Measurements from ENCODE around the gene RGS9.
"Not testable (repeated sequence)": the region's sequence is repeated elsewhere in the genome, so short reads cannot be mapped to it uniquely, and the experiment has no call there.

Gene RGS9

DNA sequence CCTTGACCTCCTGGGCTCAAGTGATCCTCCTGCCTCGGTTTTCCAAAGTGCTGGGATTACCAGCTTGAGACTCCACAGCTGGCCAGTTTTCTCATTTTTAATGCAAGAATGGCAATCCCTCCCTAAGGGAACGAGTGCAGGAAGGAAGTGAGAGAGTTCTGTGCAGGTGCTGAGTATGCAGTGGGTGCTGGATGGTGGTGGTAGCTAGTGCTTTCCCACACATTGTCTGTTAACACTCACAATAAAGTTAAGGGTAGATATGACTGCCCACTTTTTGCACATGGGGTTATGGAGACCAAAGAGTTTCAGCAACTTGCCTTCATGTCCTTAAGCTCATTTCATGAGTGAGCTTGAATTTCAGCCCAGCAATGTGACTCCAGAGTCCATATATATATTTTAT lies 18.5 kb downstream of the RGS9 start:
- no peak for DNase-seq (ENCODE audit: low read depth in 3 of 3, low spot score in 1 of 3)

GRCh38 chr17:65156185-65156834 lies 19.1 kb downstream of the RGS9 start:
- no peak for DNase-seq (ENCODE audit: low read depth in 3 of 3, low spot score in 1 of 3)

DNA sequence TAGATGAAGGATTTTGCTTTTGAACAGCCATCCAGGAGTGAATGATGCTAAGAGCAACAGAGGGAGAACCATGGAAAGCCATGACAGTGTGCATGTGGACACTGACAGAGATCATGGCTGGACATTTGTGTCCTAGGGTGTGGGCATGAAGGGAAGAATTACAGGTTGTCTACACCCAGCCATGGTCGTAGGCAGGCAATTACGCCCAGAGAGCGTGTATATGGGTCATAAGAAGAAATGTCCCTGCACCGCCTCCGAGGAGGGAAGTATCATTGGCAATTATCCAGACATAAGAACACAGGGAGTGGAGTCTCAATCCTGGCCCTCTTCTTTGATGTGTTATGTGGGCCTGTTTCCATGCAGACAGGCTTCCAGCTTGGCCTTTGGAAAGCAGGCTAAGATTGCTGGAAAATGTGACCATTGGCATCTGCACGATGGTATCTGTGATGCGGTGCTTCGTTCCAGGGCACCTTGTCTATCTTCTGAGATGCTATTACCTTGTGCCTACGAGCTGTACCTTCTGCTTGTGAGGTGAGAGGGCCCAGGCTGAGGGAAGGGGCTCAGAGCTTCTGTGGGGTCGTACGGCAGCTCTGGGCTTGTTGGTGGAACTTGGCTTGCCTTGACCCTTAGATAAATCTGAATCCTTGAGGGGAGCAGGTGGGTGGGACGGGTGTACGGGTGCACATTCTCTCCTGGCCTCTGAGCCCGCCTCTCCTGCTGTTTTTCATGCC lies 19.8 kb downstream of the RGS9 start:
- DNase-seq (ENCODE audit: low read depth in 3 of 3, low spot score in 1 of 3), result no peak

- DNase-seq (ENCODE audit: low read depth in 3 of 3, low spot score in 1 of 3), result no peak
Measured at GRCh38 chr17:65158041-65158440, 20.9 kb downstream of the RGS9 start.

DNA sequence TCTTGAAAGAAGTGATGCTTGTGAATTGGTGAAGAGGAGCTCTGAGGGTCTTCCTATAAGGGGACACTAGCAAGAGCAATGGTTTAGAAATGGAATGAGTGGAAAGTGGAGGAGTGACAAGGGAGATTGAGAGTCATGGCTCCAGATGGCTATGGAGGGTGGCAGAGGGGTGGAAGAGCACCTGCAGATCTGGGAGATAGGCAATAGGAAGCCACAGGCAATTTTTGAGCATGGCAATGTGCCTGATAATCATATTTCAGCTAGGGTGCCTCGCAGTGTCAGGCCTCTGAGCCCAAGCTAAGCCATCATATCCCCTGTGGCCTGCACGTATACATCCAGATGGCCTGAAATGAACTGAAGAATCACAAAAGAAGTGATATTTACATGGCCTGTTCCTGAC lies 21.5 kb downstream of the RGS9 start:
- no peak for DNase-seq (ENCODE audit: low read depth in 3 of 3, low spot score in 1 of 3)

GRCh38 chr17:65160516-65160915 lies 23.3 kb downstream of the RGS9 start:
- DNase-seq (ENCODE audit: low read depth in 3 of 3, low spot score in 1 of 3), result no peak

GRCh38 chr17:65163990-65164495 lies 26.9 kb downstream of the RGS9 start:
- no peak for DNase-seq (ENCODE audit: low read depth in 3 of 3, low spot score in 1 of 3)

- no peak for DNase-seq (ENCODE audit: low read depth in 3 of 3, low spot score in 1 of 3)
Measured at GRCh38 chr17:65166787-65167186, 29.6 kb downstream of the RGS9 start.

GRCh38 chr17:65167566-65167965 lies 30.4 kb downstream of the RGS9 start:
- DNase-seq (ENCODE audit: low read depth in 3 of 3, low spot score in 1 of 3), result no peak

- no peak for DNase-seq (ENCODE audit: low read depth in 3 of 3, low spot score in 1 of 3)
Measured at GRCh38 chr17:65169691-65170090, 32.5 kb downstream of the RGS9 start.

GRCh38 chr17:65170839-65171238 lies 33.7 kb downstream of the RGS9 start:
- no peak for DNase-seq (ENCODE audit: low read depth in 3 of 3, low spot score in 1 of 3)

- DNase-seq (ENCODE audit: low read depth in 3 of 3, low spot score in 1 of 3), result no peak
Measured at GRCh38 chr17:65171752-65172151, 34.6 kb downstream of the RGS9 start.

DNA sequence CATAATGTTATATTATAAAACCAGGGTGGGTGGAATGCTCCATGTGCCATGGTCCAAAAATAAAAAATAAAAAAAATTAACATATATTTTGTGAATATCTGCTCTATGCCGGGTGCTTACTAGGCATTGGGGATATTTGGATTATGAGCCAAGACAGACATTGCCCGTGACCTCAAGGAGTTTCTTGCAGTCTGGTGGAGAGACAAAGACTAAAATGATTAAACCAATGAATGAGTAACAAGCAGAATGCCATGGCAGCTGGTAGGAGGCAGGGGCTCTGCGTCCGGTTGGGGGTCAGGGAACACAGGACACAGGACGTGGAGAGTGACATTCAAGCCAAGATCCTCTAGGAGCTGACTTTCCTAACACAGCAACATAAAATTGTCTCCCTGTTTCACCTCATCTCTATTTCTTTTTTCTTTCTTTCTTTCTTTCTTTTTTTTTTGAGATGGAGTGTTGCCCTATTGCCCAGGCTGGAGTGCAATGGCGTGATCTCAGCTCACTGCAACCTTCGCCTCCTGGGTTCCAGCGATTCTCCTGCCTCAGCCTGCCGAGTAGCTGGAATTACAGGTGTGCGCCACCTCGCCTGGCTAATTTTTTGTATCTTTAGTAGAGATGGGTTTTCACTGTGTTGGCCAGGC lies 35.4 kb downstream of the RGS9 start:
- DNase-seq (ENCODE audit: low read depth in 3 of 3, low spot score in 1 of 3), result no peak

DNA sequence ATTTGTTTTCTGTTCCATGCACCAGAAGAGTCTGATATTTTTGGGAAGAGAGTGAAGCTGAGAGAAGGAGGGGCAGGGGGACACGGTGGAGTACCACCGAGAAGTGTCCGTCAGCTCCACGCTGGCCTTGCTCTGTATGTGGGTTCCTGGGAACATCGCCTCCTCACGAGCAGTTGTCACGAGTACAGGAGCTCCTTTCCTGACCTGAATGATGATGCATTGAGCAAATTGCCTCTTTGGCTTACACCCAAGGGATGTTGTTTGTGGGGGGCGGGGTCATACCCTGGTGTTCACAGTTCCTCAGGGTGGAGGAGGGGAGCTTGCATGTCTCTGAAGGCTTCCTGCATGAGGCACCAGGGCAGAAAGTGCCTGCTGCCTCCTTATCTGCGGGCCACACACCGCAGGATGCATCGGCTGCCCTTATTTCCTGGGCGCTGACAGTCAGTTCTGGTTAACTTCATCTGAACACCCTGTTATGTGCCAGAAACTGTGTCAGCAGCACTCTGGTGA lies 36.2 kb downstream of the RGS9 start:
- peak; percentile 10 to 50 (median 37) for DNase-seq (ENCODE audit: low read depth in 3 of 3, low spot score in 1 of 3)

DNA sequence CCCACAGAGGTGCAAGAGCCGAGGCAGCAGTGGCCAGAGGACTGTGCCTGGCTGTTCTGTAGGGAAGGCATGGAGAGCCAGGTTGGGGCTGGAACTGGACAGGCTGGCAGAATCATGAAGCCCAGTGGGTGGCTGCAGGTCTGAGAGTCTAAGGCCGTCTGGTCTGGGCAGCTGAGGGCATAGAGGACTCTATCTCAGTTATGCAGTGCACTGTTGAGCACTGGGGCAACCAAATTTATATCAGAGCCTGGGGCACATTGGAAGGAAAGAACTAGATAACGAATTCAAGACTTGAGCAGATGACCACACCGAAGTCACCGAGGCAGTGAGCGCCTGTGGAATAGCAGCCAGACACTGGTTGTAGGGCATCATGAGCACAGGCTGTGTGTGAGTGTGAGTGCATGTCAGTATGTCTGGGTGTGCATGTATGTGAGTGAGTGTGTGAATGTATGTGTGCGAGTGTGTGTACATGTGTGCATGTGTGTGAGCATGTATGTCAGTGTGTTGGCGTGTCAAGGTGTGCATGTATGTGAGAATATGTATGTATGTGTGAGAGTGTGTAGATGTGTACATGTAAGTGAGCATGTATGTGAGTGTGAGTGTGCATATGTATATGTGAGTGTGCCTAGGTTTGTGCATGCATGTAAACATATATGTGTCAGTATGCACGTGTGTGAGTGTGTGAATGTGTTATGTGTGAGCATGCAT lies 37.0 kb downstream of the RGS9 start:
- no peak for DNase-seq (ENCODE audit: low read depth in 3 of 3, low spot score in 1 of 3)

DNA sequence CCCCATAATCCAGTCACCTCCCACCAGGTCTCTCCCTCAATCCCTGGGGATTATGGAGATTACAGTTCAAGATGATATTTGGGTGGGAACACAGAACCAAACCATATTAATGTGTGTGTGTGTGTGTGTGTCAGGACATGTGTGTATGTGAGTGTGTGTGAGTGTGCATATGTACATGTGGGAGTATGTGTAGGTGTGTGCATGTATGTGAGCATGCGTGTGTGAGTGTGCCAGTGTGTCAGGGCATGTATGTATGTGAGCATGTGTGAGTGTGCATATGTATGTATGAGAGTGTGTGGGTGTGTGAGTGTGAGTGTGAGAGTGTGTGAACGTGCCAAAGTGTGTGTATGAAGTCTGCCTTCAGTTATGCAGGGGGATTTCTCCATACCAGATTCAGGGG lies 37.8 kb downstream of the RGS9 start:
- no peak for DNase-seq (ENCODE audit: low read depth in 3 of 3, low spot score in 1 of 3)

DNA sequence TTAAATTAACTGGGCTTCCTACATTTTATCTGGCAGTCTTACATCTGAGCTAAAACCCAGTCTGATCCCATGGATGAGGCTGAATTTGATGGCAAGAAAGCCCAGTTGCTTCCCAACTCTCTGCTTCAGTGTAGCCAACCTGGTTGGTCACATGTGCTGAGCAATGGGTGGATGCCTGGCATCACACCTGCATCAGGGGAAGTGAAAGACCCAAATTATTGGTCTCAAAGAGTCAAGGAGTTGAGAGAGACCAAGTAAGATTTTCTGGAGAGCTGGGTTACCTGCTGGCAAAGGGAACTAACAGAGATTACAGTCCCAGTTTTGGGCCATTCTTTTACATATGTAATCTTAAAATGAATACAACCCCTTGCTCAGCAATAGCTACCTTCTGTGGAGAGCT lies 38.8 kb downstream of the RGS9 start:
- DNase-seq (ENCODE audit: low read depth in 3 of 3, low spot score in 1 of 3), result no peak

DNA sequence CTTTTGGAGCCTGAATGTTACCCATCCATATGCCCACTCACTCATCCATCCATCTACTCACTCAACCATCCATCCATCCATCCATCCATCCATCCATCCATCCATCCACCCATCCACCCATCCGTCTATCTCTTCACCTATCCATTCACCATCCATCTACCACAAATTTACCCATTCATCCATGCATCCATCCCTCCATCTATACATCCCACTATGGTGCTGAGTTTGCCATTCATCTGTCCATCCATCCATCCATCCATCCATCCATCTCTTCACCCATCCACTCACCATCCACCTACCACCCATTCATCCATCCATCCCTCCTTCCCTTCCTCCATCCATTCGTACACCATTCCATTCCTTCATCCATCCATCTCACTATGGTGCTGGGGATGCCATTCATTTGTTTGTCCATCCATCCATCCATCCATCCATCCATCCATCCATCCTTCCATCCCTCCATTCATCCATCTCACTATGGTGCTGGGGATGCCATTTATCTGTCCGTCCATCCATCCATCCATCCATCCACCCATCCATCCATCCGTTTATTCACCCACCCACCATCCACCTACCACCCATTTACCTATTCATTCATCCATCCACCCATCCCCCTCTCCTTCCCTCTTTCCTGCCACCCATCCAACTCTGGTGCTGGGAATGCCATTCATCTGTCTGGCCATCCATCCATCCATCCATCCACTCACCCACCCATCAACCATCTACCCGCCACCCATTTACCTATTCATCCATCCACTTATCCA lies 39.7 kb downstream of the RGS9 start:
- DNase-seq (ENCODE audit: low read depth in 3 of 3, low spot score in 1 of 3), result no peak

- no peak for DNase-seq (ENCODE audit: low read depth in 3 of 3, low spot score in 1 of 3)
Measured at GRCh38 chr17:65177901-65178300, 40.7 kb downstream of the RGS9 start.

- not testable (repeated sequence) for DNase-seq (ENCODE audit: low read depth in 3 of 3, low spot score in 1 of 3)
Measured at GRCh38 chr17:65180276-65180675, 43.1 kb downstream of the RGS9 start.
